ENCODE measurements around the gene GPX1.

Gene GPX1

GRCh38 chr3:49378249-49378895, 20.2 kb upstream of the GPX1 start:
- in situ Hi-C loops (cut with HindIII; ENCODE audit: low sequenced_read_pairs), result no loop called here
- peak; percentile 77 for DNase-seq (ENCODE audit: low read depth, low spot score)
- H3K4me3 ChIP-seq (ENCODE audit: low read depth, low read length), result no peak overlapping the region

DNA sequence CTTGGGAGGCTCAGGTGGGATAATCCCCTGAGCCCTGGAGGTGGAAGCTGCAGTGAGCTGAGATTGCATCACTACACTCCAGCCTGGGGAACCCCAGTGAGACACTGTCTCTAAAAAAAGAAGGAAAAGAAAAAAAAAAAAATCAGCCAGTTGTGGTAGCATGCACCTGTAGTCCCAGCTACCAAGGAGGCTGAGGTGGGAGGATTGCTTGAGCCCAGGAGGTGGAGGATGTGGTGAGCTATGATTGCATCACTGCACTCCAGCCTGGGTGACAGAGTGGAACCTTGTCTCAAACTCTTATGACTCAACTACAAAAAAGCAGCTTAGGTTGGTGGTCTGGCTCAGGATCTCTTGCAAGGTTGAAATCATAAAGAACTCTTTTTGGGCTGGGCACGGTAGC, 19.3 kb upstream of the GPX1 start:
- no peak overlapping the region for H3K4me3 ChIP-seq (ENCODE audit: low read depth, low read length)
- DNase-seq (ENCODE audit: low read depth, low spot score), result peak; percentile 59
- in situ Hi-C loops (cut with HindIII; ENCODE audit: low sequenced_read_pairs), result no loop called here
- TF ChIP-seq, protein P1, sequence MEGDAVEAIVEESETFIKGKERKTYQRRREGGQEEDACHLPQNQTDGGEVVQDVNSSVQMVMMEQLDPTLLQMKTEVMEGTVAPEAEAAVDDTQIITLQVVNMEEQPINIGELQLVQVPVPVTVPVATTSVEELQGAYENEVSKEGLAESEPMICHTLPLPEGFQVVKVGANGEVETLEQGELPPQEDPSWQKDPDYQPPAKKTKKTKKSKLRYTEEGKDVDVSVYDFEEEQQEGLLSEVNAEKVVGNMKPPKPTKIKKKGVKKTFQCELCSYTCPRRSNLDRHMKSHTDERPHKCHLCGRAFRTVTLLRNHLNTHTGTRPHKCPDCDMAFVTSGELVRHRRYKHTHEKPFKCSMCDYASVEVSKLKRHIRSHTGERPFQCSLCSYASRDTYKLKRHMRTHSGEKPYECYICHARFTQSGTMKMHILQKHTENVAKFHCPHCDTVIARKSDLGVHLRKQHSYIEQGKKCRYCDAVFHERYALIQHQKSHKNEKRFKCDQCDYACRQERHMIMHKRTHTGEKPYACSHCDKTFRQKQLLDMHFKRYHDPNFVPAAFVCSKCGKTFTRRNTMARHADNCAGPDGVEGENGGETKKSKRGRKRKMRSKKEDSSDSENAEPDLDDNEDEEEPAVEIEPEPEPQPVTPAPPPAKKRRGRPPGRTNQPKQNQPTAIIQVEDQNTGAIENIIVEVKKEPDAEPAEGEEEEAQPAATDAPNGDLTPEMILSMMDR (IDR thresholded peaks at IDR 0.05; ENCODE audit: low read depth, low read length), result no peak

More at GRCh38 chr3:49378249-49378895, 20.2 kb upstream of the GPX1 start:
- TF ChIP-seq, protein P1 (IDR thresholded peaks at IDR 0.05; ENCODE audit: low read depth, low read length), result no peak

GRCh38 chr3:49371946-49372345, 13.8 kb upstream of the GPX1 start:
- TF ChIP-seq, protein P1 (IDR thresholded peaks at IDR 0.05; ENCODE audit: low read depth, low read length), result no peak
- no peak overlapping the region for H3K4me3 ChIP-seq (ENCODE audit: low read depth, low read length)
- in situ Hi-C loops (cut with HindIII; ENCODE audit: low sequenced_read_pairs), result no loop called here
- no peak for DNase-seq (ENCODE audit: low read depth, low spot score)

GRCh38 chr3:49370585-49371290, 12.6 kb upstream of the GPX1 start:
- no peak overlapping the region for H3K4me3 ChIP-seq (ENCODE audit: low read depth, low read length)
- in situ Hi-C loops (cut with HindIII; ENCODE audit: low sequenced_read_pairs), result no loop called here
- no peak for DNase-seq (ENCODE audit: low read depth, low spot score)
- TF ChIP-seq, protein P1 (IDR thresholded peaks at IDR 0.05; ENCODE audit: low read depth, low read length), result no peak

GRCh38 chr3:49362561-49362960, 4.4 kb upstream of the GPX1 start:
- no peak overlapping the region for H3K4me3 ChIP-seq (ENCODE audit: low read depth, low read length)
- TF ChIP-seq, protein P1 (IDR thresholded peaks at IDR 0.05; ENCODE audit: low read depth, low read length), result no peak
- in situ Hi-C loops (cut with HindIII; ENCODE audit: low sequenced_read_pairs), result no loop called here
- peak; percentile 35 for DNase-seq (ENCODE audit: low read depth, low spot score)

DNA sequence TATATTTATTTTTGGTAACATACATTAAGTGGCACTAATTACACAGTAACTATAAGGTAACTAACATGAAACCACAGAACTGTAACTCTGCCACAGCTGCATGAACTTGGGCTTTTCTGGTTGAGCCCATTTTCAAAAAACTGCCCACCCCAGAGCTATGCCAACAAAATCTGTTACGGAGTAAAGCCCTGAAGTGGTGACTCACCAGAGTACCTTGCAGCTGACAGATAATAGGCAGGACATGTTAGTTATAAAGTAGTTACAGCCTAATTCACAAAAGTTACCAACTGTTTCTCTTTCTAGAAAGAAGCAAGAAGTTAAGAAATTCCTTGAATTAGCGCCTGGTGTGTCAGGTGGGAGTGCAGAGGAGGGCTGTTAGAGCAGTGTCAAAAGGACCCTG, 1.5 kb upstream of the GPX1 start:
- peak; percentile 36 for DNase-seq (ENCODE audit: low read depth, low spot score)
- H3K4me3 ChIP-seq (ENCODE audit: low read depth, low read length), result no peak overlapping the region
- TF ChIP-seq, protein P1 (IDR thresholded peaks at IDR 0.05; ENCODE audit: low read depth, low read length), result no peak
- in situ Hi-C loops (cut with HindIII; ENCODE audit: low sequenced_read_pairs), result no loop called here
